ENCODE data around the gene TFEB. TPM values are rescaled to one million over a fixed set of nuclear protein-coding genes. Genes with fewer than 3 reads are reported as not detected.

TFEB gene
- total and polyA plus RNA-seq, 2 of the 8 experiments (the other 6 are each of a cell fraction or from before 2014, with no cell fraction given) = 2.3 to 6.7 TPM

DNA sequence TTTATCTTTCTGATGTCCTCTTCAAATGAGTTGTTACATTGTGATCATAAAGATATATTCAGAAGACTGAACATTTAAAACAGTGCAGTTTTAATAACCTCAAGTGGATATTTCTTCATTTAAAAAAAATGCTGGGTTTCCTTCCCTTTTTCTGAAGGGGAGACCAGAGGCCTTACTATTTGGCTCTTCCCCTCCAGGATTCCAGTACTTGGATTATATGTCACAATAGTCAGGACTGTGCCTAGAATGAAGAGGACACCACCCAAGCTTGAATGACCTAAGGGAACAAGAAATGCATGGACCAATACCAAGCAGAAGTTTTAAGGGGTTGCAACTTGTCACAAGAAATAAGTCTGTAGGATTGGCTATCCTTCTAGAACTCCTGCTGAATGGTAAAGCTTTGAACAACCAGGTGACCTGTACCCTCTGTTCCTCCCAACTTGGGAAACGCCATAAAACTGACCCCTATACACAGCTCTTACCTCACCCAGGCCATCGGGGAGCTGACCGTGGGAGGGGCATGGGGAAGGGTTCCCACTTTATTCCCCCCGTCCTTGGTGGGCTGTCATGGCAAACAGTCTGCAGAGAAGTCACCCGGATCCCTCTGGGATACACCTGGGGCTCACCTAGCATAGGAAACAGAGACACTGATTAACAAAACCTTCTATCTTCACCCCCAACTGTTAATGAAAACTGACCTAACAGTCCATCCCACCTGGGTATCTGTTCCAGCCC is 42.3 kb upstream of the TFEB start:
- no peaks in the 10 kb centered on the region for H3K79me1 ChIP-seq (ENCODE audit: low read depth, low read length)
- H3K18ac ChIP-seq (ENCODE audit: extremely low read depth, low read length) = no peak overlapping the region
- peaks cover 2 to 7% (median 5%) of the 10 kb centered on the region in 4 experiments; a peak in 4 of 7 replicates for H3K4me1 ChIP-seq (replicated peaks in 1 of 4; ENCODE audit: control insufficient read depth in 3 of 4, insufficient read depth in 4 of 4, low read length in 3 of 4)
- ChIA-PET CTCF (ENCODE audit: partially characterized antibody) (interaction anchor here (1.0 to 5.2 kb wide), 11 partner anchors 10 to 409 kb away, joined by 3 to 58 read pairs (median 10); partner anchors contain the start of genes BYSL, MED20 and TOMM6), POLR2A (ENCODE audit: partially characterized antibody) (interaction anchor here (0.6 to 1.0 kb wide), 2 partner anchors 9 to 12 kb away, joined by 3 read pairs; partner anchors contain the start of gene TOMM6)
- no peak overlapping the region for H3K4ac ChIP-seq (replicated peaks; ENCODE audit: insufficient read length, low read depth, low read length)
- no peaks in the 10 kb centered on the region for H3K79me2 ChIP-seq (ENCODE audit: control insufficient read depth in 1 of 2, insufficient read depth in 2 of 2, low read length in 2 of 2)
- H3K9ac ChIP-seq (replicated peaks in 1 of 4; ENCODE audit: extremely low read depth in 1 of 4, low read depth in 3 of 4, low read length in 3 of 4) = no peak overlapping the region
- no peak overlapping the region for H2BK120ac ChIP-seq (replicated peaks; ENCODE audit: low read depth, low read length)
- TF ChIP-seq TBP (IDR thresholded peaks at IDR 0.05; ENCODE audit: low read depth, low read length) = no peak
- TF ChIP-seq CEBPB (IDR thresholded peaks at IDR 0.05; ENCODE audit: low read depth, low read length) = no peak
- no peak for TF ChIP-seq CTBP2 (IDR thresholded peaks at IDR 0.05; ENCODE audit: borderline replicate concordance, insufficient read depth, insufficient read length, low read length)
- H3K9me3 ChIP-seq (ENCODE audit: insufficient read depth in 2 of 2, low read depth in 1 of 2, low read length in 1 of 2) = no peaks in the 10 kb centered on the region
- peaks cover 0 to 13% (median 6%) of the 10 kb centered on the region in 4 experiments; a peak in 6 of 7 replicates for H3K27me3 ChIP-seq (replicated peaks in 1 of 4; ENCODE audit: control insufficient read depth in 3 of 4, extremely low read depth in 1 of 4, insufficient read depth in 3 of 4, low read length in 3 of 4)
- H3K23me2 ChIP-seq (ENCODE audit: low read depth, low read length) = peaks cover 8% of the 10 kb centered on the region
- H2BK15ac ChIP-seq (ENCODE audit: low read length) = no peak overlapping the region
- peaks cover 0 to 3% of the 10 kb centered on the region in 2 experiments for H4K20me1 ChIP-seq (replicated peaks in 1 of 2; ENCODE audit: control insufficient read depth in 1 of 2, insufficient read depth in 2 of 2, low read length in 2 of 2)
- H3K4me3 ChIP-seq (ENCODE audit: extremely low read depth in 1 of 4, insufficient read depth in 2 of 4, low read depth in 3 of 4, low read length in 4 of 4) = no peak overlapping the region
- H2AK5ac ChIP-seq (ENCODE audit: low read depth, low read length) = no peak overlapping the region
- no peak overlapping the region for H2BK5ac ChIP-seq (ENCODE audit: low read depth, low read length)
- H2BK20ac ChIP-seq (ENCODE audit: low read length) = no peak overlapping the region
- no peak overlapping the region for H3K27ac ChIP-seq (ENCODE audit: low read depth, low read length)
- no peak overlapping the region for H3K23ac ChIP-seq (ENCODE audit: insufficient read length)
- H3K14ac ChIP-seq (ENCODE audit: insufficient read length) = no peak overlapping the region
- H2BK12ac ChIP-seq (ENCODE audit: low read depth, low read length) = no peak overlapping the region
- WGBS, 2 experiments (ENCODE audit: extremely low coverage in 1 of 2, insufficient coverage in 1 of 2, insufficient read length in 1 of 2, insufficient replicate concordance in 2 of 2, low coverage in 1 of 2, low lambda C conversion rate in 2 of 2, missing lambda C conversion rate in 1 of 2) = 90% methylated on average over 5 of the region's 5 CpGs; no CpG with 5 or more reads in 1 of the 2 experiments
- H3K36me3 ChIP-seq (ENCODE audit: control insufficient read depth in 2 of 4, insufficient read depth in 4 of 4, low read length in 3 of 4) = peaks cover 0 to 2% (median 0%) of the 10 kb centered on the region in 4 experiments; a peak in 2 of 8 replicates
- no peak overlapping the region for H3K4me2 ChIP-seq (ENCODE audit: insufficient read depth in 1 of 2, low read depth in 2 of 2, low read length in 2 of 2)
- FAIRE-seq (no peak), DNase-seq (ENCODE audit: low read depth in 1 of 2, low spot score in 2 of 2) (no peak)
- no peak overlapping the region for H2AFZ ChIP-seq (ENCODE audit: low read length)
- no peak overlapping the region for H4K8ac ChIP-seq (ENCODE audit: extremely low read depth, insufficient read depth, low read length)
- no peak overlapping the region for H4K91ac ChIP-seq (replicated peaks; ENCODE audit: insufficient read length, low read length)
- H4K5ac ChIP-seq (ENCODE audit: insufficient read length, low read depth, low read length) = no peak overlapping the region
- no peak overlapping the region for H3K56ac ChIP-seq (replicated peaks; ENCODE audit: insufficient read length, low read depth, low read length)
